ENCODE measurements around the gene MACROD1. TPM values are rescaled to one million over a fixed set of nuclear protein-coding genes. Genes with fewer than 3 reads are reported as not detected.

Gene MACROD1
- total RNA-seq, 1 donor from 2014 or later = 12.3 TPM

DNA sequence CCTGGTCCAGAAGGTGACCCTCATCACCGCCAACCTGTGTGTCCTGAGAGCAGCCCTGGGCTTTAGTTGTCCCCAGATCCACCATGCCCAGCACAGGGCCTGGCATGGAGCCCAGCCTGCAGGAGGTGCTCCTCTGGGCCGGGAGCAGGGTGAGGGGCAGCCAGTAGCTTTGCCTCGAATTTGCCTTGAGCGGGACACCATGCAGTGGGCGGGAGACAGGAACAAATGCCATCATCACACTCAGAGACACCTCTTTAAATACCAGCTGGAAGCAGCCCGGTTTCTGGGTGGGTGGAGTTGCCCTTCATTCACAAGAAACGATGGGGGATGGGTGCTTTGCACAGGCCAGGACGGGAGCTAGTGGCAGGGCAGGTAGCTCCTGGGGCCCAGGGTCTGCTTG, 110.8 kb downstream of the MACROD1 start:
- no peak for DNase-seq (ENCODE audit: low read depth)
- TF ChIP-seq, protein P1, sequence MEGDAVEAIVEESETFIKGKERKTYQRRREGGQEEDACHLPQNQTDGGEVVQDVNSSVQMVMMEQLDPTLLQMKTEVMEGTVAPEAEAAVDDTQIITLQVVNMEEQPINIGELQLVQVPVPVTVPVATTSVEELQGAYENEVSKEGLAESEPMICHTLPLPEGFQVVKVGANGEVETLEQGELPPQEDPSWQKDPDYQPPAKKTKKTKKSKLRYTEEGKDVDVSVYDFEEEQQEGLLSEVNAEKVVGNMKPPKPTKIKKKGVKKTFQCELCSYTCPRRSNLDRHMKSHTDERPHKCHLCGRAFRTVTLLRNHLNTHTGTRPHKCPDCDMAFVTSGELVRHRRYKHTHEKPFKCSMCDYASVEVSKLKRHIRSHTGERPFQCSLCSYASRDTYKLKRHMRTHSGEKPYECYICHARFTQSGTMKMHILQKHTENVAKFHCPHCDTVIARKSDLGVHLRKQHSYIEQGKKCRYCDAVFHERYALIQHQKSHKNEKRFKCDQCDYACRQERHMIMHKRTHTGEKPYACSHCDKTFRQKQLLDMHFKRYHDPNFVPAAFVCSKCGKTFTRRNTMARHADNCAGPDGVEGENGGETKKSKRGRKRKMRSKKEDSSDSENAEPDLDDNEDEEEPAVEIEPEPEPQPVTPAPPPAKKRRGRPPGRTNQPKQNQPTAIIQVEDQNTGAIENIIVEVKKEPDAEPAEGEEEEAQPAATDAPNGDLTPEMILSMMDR (IDR thresholded peaks at IDR 0.05; ENCODE audit: insufficient read depth, low read length, poor library complexity, severe bottlenecking) = no peak
- peaks cover 41% of the 10 kb centered on the region for H3K27me3 ChIP-seq (ENCODE audit: control insufficient read depth, insufficient read depth, low read length)
- no peak overlapping the region for H3K4me3 ChIP-seq (ENCODE audit: low read depth, low read length)
- H3K36me3 ChIP-seq (ENCODE audit: control insufficient read depth, insufficient read depth, low read length) = no peaks in the 10 kb centered on the region

DNA sequence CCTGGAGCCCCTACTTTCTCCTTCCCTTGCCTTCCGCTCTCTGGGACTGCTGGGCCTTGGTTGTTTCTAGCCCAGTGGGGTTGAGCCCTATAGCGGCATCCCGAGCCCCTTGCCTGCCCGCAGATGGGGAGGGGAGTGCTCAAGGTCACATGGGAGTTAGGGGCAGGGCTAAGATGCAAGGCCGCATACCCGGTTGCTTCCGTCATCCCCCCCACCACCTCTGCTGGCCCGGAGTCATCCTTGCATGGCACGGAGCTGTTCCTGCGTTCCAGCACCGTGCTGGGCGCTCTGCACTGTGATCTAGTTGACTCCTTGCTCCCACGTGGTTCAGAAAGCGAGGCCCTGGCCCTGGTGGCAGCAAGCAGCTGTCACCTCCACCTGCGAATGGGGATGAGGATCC, 112.2 kb downstream of the MACROD1 start:
- TF ChIP-seq, protein P1 (IDR thresholded peaks at IDR 0.05; ENCODE audit: insufficient read depth, low read length, poor library complexity, severe bottlenecking) = no peak
- DNase-seq (ENCODE audit: low read depth) = no peak
- Histone ChIP-seq H3K4me3 (ENCODE audit: low read depth, low read length) (no peak overlapping the region), H3K27me3 (ENCODE audit: control insufficient read depth, insufficient read depth, low read length) (peaks cover 29% of the 10 kb centered on the region), H3K36me3 (ENCODE audit: control insufficient read depth, insufficient read depth, low read length) (no peaks in the 10 kb centered on the region)

GRCh38 chr11:64052938-64053622, 112.8 kb downstream of the MACROD1 start:
- Histone ChIP-seq H3K36me3 (ENCODE audit: control insufficient read depth, insufficient read depth, low read length) (no peaks in the 10 kb centered on the region), H3K27me3 (ENCODE audit: control insufficient read depth, insufficient read depth, low read length) (peaks cover 22% of the 10 kb centered on the region), H3K4me3 (ENCODE audit: low read depth, low read length) (no peak overlapping the region)
- no peak for DNase-seq (ENCODE audit: low read depth)
- TF ChIP-seq, protein P1 (IDR thresholded peaks at IDR 0.05; ENCODE audit: insufficient read depth, low read length, poor library complexity, severe bottlenecking) = no peak

DNA sequence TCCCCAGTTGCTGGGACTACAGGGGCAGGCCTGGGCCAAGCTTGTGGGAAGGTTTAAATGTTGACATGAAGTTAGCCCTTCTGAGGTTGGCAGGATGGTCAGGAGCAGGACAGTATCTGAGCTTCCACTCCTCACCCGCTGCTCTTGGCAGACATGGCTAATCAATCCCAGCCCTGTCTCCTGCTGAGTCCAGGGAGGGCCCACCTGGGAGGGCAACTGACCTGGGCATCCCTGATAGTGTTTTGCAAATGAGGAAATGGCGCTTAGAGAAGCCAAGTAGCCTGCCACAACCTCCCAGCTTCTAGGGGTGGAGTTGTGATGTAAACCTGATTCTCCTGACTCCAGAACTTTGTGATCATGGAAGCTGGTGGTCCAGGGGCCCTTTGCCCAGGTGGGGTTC, 113.5 kb downstream of the MACROD1 start:
- no peak overlapping the region for H3K4me3 ChIP-seq (ENCODE audit: low read depth, low read length)
- TF ChIP-seq, protein P1 (IDR thresholded peaks at IDR 0.05; ENCODE audit: insufficient read depth, low read length, poor library complexity, severe bottlenecking) = no peak

DNA sequence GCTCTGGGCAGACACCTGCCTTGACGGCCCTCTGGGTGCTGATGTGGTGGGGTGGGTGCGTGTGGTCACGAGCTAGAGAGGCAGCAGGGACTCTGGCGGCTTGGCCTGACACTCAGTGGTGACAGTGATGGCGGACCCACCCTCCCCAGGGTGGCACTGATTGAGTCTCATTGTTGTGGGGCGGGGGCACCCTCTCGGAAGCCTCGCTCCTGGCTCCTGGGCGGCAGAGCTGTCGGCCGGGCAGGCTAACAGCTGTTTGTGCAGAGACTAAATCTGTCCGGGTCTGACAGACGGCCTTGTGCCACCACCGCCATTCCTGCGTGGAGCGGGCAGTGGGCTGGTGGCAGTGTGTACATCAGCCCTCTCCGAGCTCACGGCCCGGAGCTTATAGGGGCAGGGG, 114.6 kb downstream of the MACROD1 start:
- TF ChIP-seq, protein P1 (IDR thresholded peaks at IDR 0.05; ENCODE audit: insufficient read depth, low read length, poor library complexity, severe bottlenecking) = no peak
- Histone ChIP-seq H3K36me3 (ENCODE audit: control insufficient read depth, insufficient read depth, low read length) (no peaks in the 10 kb centered on the region), H3K4me3 (ENCODE audit: low read depth, low read length) (no peak overlapping the region), H3K27me3 (ENCODE audit: control insufficient read depth, insufficient read depth, low read length) (peaks cover 13% of the 10 kb centered on the region)
- DNase-seq (ENCODE audit: low read depth) = no peak

More for the DNA sequence above, 113.5 kb downstream of the MACROD1 start:
- peaks cover 19% of the 10 kb centered on the region for H3K27me3 ChIP-seq (ENCODE audit: control insufficient read depth, insufficient read depth, low read length)
- DNase-seq (ENCODE audit: low read depth) = no peak
- H3K36me3 ChIP-seq (ENCODE audit: control insufficient read depth, insufficient read depth, low read length) = no peaks in the 10 kb centered on the region

DNA sequence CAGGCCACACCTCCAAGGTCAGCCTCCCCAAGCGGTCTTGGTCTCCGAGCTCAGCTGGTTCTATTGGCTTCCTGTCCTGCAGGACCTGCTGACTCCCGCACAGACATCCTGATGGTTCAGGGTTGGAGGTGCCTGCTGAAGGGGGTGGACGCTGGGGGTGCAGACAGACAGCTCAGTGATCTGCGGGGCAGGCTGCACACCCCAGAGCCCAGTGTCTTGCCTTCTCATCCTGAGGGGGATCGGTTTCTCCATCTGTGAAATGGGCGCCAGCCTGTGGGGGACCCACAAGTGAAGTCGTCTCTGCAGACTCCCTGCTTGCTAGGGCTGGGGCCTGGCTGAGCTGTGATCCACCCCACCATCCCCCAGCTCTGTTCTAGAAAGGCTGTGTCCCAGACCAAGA, 116.4 kb downstream of the MACROD1 start:
- Histone ChIP-seq H3K27me3 (ENCODE audit: control insufficient read depth, insufficient read depth, low read length) (peaks cover 13% of the 10 kb centered on the region), H3K36me3 (ENCODE audit: control insufficient read depth, insufficient read depth, low read length) (no peaks in the 10 kb centered on the region), H3K4me3 (ENCODE audit: low read depth, low read length) (no peak overlapping the region)
- no peak for DNase-seq (ENCODE audit: low read depth)
- TF ChIP-seq, protein P1 (IDR thresholded peaks at IDR 0.05; ENCODE audit: insufficient read depth, low read length, poor library complexity, severe bottlenecking) = no peak

Data from kidney epithelial cell (primary cell).